HUES64 (cell line): ENCODE measurements around the gene LYRM7.

ENCODE experiments used
- H3K27ac ChIP-seq: 2 replicates; pipeline ENCODE4 v1.7.0; 2013; ENCODE audit warnings: low read depth, low read length, inconsistent platforms
- H3K27me3 ChIP-seq: 2 replicates; pipeline ENCODE4 v1.6.1; 2013; ENCODE audit warnings: mild to moderate bottlenecking, low read length; ENCODE audit not compliant: insufficient read depth
- H3K36me3 ChIP-seq: 2 replicates; pipeline ENCODE4 v1.6.1; 2013; ENCODE audit warnings: mild to moderate bottlenecking, low read length; ENCODE audit not compliant: insufficient read depth
- H3K4me1 ChIP-seq: 2 replicates; pipeline ENCODE4 v1.6.1; 2013; ENCODE audit warnings: mild to moderate bottlenecking, low read length, moderate library complexity; ENCODE audit not compliant: insufficient read depth
- H3K4me3 ChIP-seq: 2 replicates; pipeline ENCODE4 v1.5.1; 2013; ENCODE audit warnings: mild to moderate bottlenecking, low read length, moderate library complexity
- H3K9ac ChIP-seq: 2 replicates; pipeline ENCODE4 v1.6.1; 2013; ENCODE audit warnings: mild to moderate bottlenecking, low read depth, low read length
- H3K9me3 ChIP-seq: 2 replicates; pipeline ENCODE4 v1.6.1; 2013; ENCODE audit warnings: low read depth, low read length; ENCODE audit not compliant: insufficient read depth
- WGBS: fragments of 150-250, 120-280 bp; methylation state at CpG from one replicate; pipeline ENCODE4 v1.1.7; 2013; ENCODE audit warnings: missing lambda C conversion rate; 5-methylcytosine and 5-hydroxymethylcytosine counted together

The LYRM7 gene

DNA sequence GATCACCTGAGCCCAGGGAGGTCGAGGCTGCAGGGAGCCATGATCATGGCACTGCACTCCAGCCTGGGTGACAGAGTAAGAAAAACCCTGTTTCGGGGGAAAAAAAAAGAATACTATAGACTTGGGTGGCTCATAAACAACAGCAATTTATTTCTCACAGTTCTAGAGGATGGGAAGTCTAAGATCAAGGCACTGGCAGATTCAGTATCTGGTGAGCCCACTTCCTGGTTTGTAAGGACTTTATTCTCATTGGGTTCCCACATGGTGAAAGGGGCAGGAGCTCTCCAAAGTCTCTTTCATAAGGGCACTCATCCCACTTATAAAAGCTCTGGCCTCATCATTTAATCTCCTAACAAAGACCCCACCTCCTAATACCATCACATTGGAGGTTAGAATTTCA lies 14.4 kb upstream of the LYRM7 start:
- Histone ChIP-seq H3K9me3 (no peaks in the 10 kb centered on the region), H3K27me3 (no peaks in the 10 kb centered on the region), H3K9ac (no peak overlapping the region), H3K4me1 (no peaks in the 10 kb centered on the region), H3K27ac (no peak overlapping the region), H3K36me3 (peaks cover 31% of the 10 kb centered on the region), H3K4me3 (no peak overlapping the region)
- 88% methylated on average over 2 of the region's 2 CpGs for WGBS

DNA sequence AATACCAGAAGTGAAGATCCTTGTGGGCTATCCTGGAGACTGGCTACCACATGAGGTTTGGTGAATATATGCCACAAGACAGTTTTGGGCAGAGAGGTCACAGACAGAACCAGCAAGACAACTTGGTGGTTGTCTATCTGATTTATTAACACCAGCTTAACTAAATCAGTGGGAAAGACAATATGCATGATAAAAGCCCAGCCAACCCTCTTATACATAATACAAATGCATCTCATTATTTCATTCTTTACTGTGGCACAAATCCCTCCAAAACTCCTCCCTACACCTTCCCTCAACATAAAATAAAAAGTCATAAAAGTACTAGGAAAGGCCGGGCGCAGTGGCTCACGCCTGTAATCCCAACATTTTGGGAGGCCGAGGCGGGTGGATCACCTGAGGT lies 13.8 kb upstream of the LYRM7 start:
- Histone ChIP-seq H3K9ac (no peak overlapping the region), H3K9me3 (no peaks in the 10 kb centered on the region), H3K27me3 (no peaks in the 10 kb centered on the region), H3K36me3 (peaks cover 37% of the 10 kb centered on the region), H3K27ac (no peak overlapping the region), H3K4me1 (no peaks in the 10 kb centered on the region), H3K4me3 (no peak overlapping the region)
- WGBS = 95% methylated on average over 5 of the region's 5 CpGs

DNA sequence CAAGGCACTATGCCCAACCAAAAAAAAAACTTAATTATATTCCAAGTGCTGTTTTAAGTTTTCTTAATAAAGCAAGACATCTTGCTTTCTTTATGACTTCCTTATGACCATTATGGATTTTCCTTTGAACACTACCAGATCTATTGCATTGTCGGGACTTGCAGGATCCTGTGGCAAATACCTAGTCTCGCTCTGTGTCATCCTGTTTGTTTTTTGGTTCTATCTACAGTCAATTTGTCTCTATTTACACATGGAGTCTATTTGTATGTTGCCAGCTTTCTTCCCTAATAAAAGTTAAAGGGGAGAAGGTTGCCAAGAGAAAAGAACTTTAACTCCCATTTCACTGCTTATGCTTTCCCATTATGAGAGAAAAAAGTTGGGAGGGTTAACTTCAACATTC lies 10.6 kb upstream of the LYRM7 start:
- H3K9me3 ChIP-seq = no peaks in the 10 kb centered on the region
- no peaks in the 10 kb centered on the region for H3K27me3 ChIP-seq
- H3K4me1 ChIP-seq = peaks cover 6% of the 10 kb centered on the region; the same call in 1 of the 2 replicates
- H3K36me3 ChIP-seq = peaks cover 48% of the 10 kb centered on the region
- WGBS = 67% methylated on average over 2 of the region's 2 CpGs
- H3K27ac ChIP-seq = no peak overlapping the region
- H3K9ac ChIP-seq = no peak overlapping the region
- H3K4me3 ChIP-seq = no peak overlapping the region

DNA sequence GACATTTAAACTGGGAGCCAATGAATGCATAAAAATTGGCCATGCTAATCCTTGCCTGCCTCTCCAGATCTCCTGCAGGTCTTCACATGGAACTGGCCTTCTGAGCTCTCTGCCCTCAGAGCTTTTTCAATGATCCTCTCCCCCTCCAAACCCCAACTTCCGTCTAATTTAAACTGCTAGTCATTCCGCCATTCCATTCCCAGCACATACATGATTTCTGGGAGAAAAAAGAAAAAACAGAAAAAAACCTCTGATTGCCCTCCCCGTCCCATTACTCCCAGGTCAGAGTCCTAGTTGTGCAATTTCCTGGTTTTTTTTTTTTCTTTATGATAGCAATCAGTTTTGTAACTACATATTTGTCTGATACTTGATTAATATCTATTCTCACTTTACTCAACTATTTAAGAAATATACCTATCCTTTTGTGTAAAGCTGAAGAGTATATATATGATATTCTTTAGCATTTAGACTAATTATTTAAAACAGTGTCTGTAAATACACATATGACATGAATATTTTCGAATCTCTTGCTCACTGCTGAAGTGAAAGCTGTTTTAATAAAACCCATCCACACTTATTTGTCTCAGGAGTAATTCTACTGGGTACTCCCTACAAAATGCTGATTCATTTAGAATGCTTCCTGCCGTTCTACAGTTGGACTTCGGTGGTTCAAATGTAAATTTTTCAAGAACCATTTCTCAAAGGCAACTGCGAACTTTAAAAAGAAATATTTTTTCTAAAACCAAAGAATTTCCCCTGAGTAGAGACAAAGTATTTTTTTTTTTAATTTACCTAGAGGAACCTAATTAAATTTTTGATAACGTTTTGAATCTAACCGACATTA lies 7.2 kb upstream of the LYRM7 start:
- no peaks in the 10 kb centered on the region for H3K27me3 ChIP-seq
- H3K36me3 ChIP-seq = peaks cover 46% of the 10 kb centered on the region

DNA sequence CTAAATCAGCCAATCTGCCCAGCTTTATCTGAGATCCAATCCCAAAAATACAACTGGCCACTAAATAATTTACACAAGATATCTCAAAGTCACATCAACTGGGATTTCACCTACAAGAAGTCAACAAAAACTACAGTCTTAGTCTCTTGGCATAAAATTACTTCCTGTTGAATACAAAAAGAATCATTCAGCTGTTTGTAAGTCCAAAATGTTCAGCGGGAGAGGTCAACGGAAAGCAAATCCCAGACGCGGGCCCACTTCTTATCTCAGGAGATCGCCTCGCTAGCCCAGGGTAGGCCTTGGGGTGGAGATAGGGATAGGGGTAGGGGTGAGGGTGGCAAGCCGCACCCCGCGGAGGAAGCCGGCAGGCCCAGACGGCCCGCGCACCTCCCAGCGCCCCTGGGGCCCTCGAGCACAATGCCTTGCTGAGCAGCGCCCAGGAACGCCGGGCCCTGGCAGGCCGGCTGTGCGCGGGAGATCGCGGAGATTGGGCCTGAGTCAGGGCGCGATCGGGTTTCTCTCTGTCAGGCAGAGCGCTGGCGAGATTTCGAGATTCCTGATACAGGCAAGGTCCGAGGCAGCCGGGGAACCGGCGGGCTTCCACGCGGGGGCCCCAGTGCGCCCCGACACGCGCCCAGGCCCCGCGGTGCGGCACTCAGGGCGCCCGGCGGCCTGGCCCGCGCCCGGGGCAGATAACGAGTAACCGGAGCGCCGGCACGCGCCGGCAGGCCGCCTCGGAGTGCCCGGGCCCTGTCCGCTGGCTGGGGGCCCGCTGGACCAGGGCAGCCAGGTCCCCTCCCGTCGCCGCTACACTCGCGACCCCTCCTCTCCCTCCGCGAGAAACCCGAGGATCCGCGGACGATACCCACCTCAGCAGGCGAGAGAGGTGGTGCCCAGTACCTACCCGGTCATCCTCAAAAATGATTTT lies 6.3 kb upstream of the LYRM7 start:
- H3K9me3 ChIP-seq = no peaks in the 10 kb centered on the region
- peak overlapping the region; percentile 77 for H3K27ac ChIP-seq
- H3K36me3 ChIP-seq = peaks cover 36% of the 10 kb centered on the region

More for the DNA sequence above, 7.2 kb upstream of the LYRM7 start:
- peak overlapping the region; percentile 96 for H3K4me3 ChIP-seq
- 34% methylated on average over 6 of the region's 9 CpGs for WGBS
- peak overlapping the region; percentile 77 for H3K27ac ChIP-seq
- peaks cover 9% of the 10 kb centered on the region; the same call in 1 of the 2 replicates for H3K4me1 ChIP-seq
- H3K9ac ChIP-seq = peak overlapping the region; percentile 92
- H3K9me3 ChIP-seq = no peaks in the 10 kb centered on the region

DNA sequence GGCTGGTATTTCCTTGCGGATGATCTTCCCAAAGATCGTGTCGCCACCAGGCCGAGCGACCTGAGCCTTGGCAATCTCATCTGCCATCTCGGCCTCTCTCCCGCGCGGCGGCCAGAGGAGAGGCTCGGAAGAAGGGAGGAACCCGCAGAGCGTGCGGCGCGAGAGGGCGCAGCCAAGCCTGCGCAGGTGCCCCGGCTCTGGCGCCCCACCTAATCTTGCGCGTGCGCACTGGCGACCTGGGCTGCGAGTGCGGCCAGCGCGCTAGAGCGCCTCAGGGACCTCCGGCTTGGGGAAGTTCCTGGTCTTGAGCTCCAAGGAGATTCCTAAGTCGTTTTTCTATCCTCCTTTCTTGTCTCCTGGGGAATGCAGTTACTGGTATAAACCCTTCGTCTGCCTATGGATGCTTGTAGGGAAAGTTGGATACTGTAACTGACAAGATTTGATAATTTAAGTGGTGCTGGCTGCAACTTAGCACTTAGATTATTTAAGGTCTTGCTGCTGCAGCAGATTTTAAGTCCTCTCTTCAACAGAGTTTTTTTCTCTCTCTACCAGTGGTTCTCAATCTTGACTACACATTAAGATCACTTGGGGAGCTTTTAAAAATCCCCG lies 5.5 kb upstream of the LYRM7 start, which contains the start of gene HINT1:
Gene HINT1, minus strand, starts transcription at position 138 of the 609 bp plus-strand sequence. Its CDS starts 51 bp downstream, at position 87.
- Histone ChIP-seq H3K27me3 (no peaks in the 10 kb centered on the region), H3K27ac (peak within 1 kb of the TSS; percentile 77), H3K4me3 (peak within 1 kb of the TSS; percentile 96), H3K36me3 (peaks cover 28% of the 10 kb centered on the region), H3K4me1 (peaks cover 9% of the 10 kb centered on the region; the same call in 1 of the 2 replicates), H3K9ac (peak within 1 kb of the TSS; percentile 92), H3K9me3 (no peaks in the 10 kb centered on the region)
- 2% methylated on average over 33 of the region's 33 CpGs for WGBS

More for the DNA sequence above, 6.3 kb upstream of the LYRM7 start:
- no peaks in the 10 kb centered on the region for H3K27me3 ChIP-seq
- peak overlapping the region; percentile 92 for H3K9ac ChIP-seq
- peaks cover 9% of the 10 kb centered on the region; the same call in 1 of the 2 replicates for H3K4me1 ChIP-seq
- under 1% methylated on average over 73 of the region's 73 CpGs for WGBS
- peak overlapping the region; percentile 96 for H3K4me3 ChIP-seq

DNA sequence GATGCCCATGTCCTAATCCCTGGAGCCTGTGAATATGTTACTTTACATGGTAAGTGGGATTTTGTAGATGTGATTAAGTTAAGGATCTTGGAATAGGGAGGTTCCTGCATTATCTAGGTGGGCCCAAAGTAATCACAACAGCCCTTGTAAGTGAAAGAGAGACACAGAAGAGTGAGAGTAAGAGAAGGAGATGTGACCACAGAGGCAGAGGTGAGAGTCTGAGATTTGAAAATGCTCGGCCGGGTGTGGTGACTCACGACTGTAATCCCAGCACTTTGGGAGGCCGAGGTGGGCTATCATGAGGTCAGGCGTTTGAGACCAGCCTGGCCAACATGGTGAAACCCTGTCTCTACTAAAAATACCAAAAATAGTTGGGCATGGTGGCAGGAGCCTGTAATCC lies 3.1 kb upstream of the LYRM7 start:
- 94% methylated on average over 5 of the region's 5 CpGs for WGBS
- H3K9me3 ChIP-seq = no peaks in the 10 kb centered on the region
- H3K4me1 ChIP-seq = peaks cover 15% of the 10 kb centered on the region; the same call in 1 of the 2 replicates
- no peak overlapping the region for H3K27ac ChIP-seq
- H3K27me3 ChIP-seq = no peaks in the 10 kb centered on the region
- H3K36me3 ChIP-seq = peaks cover 4% of the 10 kb centered on the region
- H3K4me3 ChIP-seq = no peak overlapping the region
- H3K9ac ChIP-seq = no peak overlapping the region

DNA sequence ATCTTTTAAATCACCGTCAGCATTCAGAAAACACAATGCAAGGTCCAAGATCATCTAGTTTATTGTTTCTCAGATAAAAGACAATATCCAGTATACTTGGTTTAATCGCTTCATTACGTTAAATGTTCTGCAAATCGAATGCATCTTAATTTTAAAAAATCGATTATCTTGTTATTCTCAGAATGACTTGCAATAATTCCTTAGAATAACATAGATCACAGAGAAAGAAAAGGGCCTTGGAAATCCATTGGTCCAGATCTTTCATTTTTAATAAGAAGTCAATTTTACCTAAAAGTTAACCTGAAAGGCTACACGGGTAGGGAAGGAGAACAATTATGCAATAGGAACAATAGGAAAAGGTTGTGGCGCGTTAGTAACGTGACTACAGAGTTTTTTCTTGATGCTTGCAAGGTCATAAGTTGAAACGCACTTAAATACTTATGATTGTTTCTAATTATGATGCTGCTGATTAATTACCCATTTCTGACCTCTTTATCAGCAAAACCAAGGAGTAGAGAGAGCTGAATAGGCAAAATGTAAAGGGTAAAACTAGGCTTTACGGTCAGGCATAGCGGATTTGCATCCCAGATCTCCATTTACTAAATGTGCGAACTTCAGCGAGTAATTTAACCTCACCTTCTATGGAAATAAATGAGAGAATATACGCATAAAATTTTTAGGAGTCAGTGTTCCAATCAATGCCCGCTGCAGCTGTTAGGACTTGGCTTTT lies 769 bp upstream of the LYRM7 start:
- WGBS = 53% methylated on average over 12 of the region's 16 CpGs
- H3K9ac ChIP-seq = peak overlapping the region; percentile 86
- H3K27me3 ChIP-seq = no peaks in the 10 kb centered on the region
- H3K4me1 ChIP-seq = peaks cover 9% of the 10 kb centered on the region; the same call in 1 of the 2 replicates
- H3K9me3 ChIP-seq = no peaks in the 10 kb centered on the region
- no peaks in the 10 kb centered on the region for H3K36me3 ChIP-seq
- H3K4me3 ChIP-seq = peak overlapping the region; percentile 80
- H3K27ac ChIP-seq = peak overlapping the region; percentile 59

DNA sequence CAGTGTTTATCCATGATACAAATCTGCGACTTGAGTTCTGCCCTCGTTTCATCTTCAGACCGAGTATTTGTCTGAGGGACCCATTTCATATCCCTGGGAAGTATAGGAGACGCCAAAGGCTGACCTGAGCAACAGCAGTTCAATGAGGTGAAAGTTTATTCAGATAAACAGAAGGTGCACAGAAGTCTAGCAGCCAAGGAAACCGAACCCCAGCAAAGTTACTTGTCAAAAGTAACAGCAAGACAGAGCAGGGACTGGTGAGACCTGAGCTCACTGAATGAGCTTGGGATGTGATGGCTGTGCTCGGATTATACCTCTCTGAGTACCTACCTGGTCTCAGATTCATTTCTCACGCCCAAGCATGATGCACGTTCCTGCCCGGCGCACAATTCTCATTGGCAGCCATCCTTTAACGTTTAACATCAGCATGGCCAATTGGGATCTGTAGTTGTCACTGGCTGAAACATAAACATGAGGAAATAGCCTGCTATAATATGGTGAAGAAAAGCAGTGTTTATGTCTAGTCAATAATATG lies 599 bp downstream of the LYRM7 start:
- H3K9ac ChIP-seq = peak overlapping the region; percentile 62
- no peak overlapping the region for H3K27ac ChIP-seq
- H3K36me3 ChIP-seq = no peaks in the 10 kb centered on the region
- H3K4me1 ChIP-seq = 0 out of 2 replicates have a peak, but pooled peaks cover 6% of the 10 kb centered on the region
- no peaks in the 10 kb centered on the region for H3K9me3 ChIP-seq
- H3K27me3 ChIP-seq = no peaks in the 10 kb centered on the region
- 13% methylated on average over 11 of the region's 11 CpGs for WGBS
- H3K4me3 ChIP-seq = peak overlapping the region; percentile 80

DNA sequence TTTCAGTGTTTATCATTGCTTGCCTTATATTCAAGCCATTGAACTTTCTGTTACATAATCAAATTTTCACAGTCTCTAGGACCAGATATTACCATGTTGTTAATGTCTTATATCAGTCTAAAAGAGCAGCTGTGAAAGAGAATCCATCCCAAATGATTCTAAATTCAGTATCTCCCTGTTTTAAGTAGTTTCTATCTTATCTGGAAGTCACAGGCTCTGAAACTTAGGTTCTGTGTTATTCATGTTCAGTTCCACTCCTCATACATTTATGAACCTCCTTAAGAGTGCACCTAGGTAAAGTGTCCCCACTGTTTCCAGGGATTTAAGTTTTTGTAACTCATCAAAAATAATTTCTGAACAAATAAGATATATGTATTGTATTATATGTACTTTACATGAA lies 9.7 kb downstream of the LYRM7 start:
- H3K9ac ChIP-seq = no peak overlapping the region
- H3K9me3 ChIP-seq = no peaks in the 10 kb centered on the region
- H3K27me3 ChIP-seq = no peaks in the 10 kb centered on the region
- no peaks in the 10 kb centered on the region for H3K4me1 ChIP-seq
- no peak overlapping the region for H3K4me3 ChIP-seq
- H3K27ac ChIP-seq = no peak overlapping the region
- no peaks in the 10 kb centered on the region for H3K36me3 ChIP-seq
